ENCODE measurements around the gene PPP2R5E. TPM values are rescaled to one million over a fixed set of nuclear protein-coding genes. Genes with fewer than 3 reads are reported as not detected.

PPP2R5E gene
- total RNA-seq, 1 experiment from 2014 or later = 45.0 TPM

- intact Hi-C loops (cut with micrococcal nuclease) = no loop called here
- no peaks in the 10 kb centered on the region; a peak in 1 of 4 replicates for H3K4me1 ChIP-seq (ENCODE audit: control insufficient read depth in 1 of 2, insufficient read depth in 2 of 2, low read length in 2 of 2)
- H4K20me1 ChIP-seq (ENCODE audit: insufficient read depth) = peaks cover 4% of the 10 kb centered on the region; the same call in 1 of the 2 replicates
- BruUV-seq (replicated peaks) = no TSS peak
- no peak overlapping the region for H2AFZ ChIP-seq (ENCODE audit: low read depth, low read length, poor library complexity, severe bottlenecking)
- H3K36me3 ChIP-seq (ENCODE audit: control insufficient read depth in 1 of 2, insufficient read depth in 2 of 2, low read length in 2 of 2) = no peaks in the 10 kb centered on the region
- ATAC-seq (no peak), DNase-seq (ENCODE audit: low read depth, low spot score) (no peak)
- H3K4me3 ChIP-seq (replicated peaks in 1 of 2; ENCODE audit: low read depth in 1 of 2, low read length in 2 of 2) = no peak overlapping the region
- ChIA-PET CTCF (interaction anchor here (1.0 to 1.3 kb wide), 2 partner anchors 27 to 43 kb away, joined by 3 read pairs; no protein-coding TSS in a partner anchor), POLR2A (no interaction called here), RAD21 (ENCODE audit: low non-redundant PET in 1 of 2, low total read pairs in 2 of 2, uncharacterized antibody in 2 of 2, unreplicated experiment in 2 of 2) (no interaction called here)
- H3K27ac ChIP-seq (ENCODE audit: low read depth, low read length) = no peak overlapping the region
- H3K9me2 ChIP-seq (ENCODE audit: insufficient read depth) = no peaks in the 10 kb centered on the region
- TF ChIP-seq CEBPB (IDR thresholded peaks at IDR 0.05; ENCODE audit: low read depth) (no peak), FOSL1 (IDR thresholded peaks at IDR 0.05; ENCODE audit: low read depth) (no peak), EGR1 (IDR thresholded peaks at IDR 0.05; ENCODE audit: low read depth) (no peak), TCF7L2 (IDR thresholded peaks at IDR 0.05; ENCODE audit: borderline replicate concordance, extremely low read depth, insufficient read depth, insufficient read length) (no peak), POLR2AphosphoS5 (IDR thresholded peaks at IDR 0.05; ENCODE audit: low read depth, low read length) (no peak)
- TF ChIP-seq, protein P1, sequence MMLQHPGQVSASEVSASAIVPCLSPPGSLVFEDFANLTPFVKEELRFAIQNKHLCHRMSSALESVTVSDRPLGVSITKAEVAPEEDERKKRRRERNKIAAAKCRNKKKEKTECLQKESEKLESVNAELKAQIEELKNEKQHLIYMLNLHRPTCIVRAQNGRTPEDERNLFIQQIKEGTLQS (IDR thresholded peaks at IDR 0.05) = no peak
- no peak overlapping the region for H3K9ac ChIP-seq (ENCODE audit: low read length)
- no peaks in the 10 kb centered on the region for H3K27me3 ChIP-seq (ENCODE audit: insufficient read depth, low read length)
- H3K9me3 ChIP-seq (ENCODE audit: control insufficient read depth in 1 of 2, insufficient read depth in 1 of 2, low read depth in 1 of 2, low read length in 2 of 2) = no peaks in the 10 kb centered on the region
- H3K79me2 ChIP-seq (ENCODE audit: insufficient read depth, low read length) = peaks cover 69% of the 10 kb centered on the region
- H3K4me2 ChIP-seq (ENCODE audit: low read length) = no peak overlapping the region
Observed at GRCh38 chr14:63432228-63432627, 110.9 kb downstream of the PPP2R5E start.

DNA sequence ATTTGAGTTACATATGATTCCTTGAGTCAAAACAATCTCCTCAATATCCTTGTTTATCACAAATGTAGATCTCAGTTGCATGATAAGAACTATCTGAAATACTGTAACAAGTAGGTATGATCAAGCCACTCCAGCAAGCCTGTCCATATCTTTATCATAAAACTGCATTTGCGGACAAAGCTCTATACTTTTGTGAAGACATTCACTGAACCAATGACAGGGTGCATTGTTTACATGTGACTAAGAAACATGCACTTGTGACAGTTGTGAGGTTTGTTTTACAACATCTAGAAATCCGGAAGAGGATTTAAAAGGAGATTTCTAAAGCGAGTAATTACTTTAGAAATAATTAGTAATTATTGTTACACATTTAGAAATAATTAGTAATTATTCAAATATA is 111.7 kb downstream of the PPP2R5E start:
- BruUV-seq (replicated peaks) = no TSS peak
- H4K20me1 ChIP-seq (ENCODE audit: insufficient read depth) = peaks cover 4% of the 10 kb centered on the region; the same call in 1 of the 2 replicates
- no peak overlapping the region for H3K27ac ChIP-seq (ENCODE audit: low read depth, low read length)
- no peak overlapping the region for H3K9ac ChIP-seq (ENCODE audit: low read length)
- no peaks in the 10 kb centered on the region for H3K9me2 ChIP-seq (ENCODE audit: insufficient read depth)
- H3K27me3 ChIP-seq (ENCODE audit: insufficient read depth, low read length) = no peaks in the 10 kb centered on the region
- H2AFZ ChIP-seq (ENCODE audit: low read depth, low read length, poor library complexity, severe bottlenecking) = no peak overlapping the region
- no peaks in the 10 kb centered on the region for H3K4me1 ChIP-seq (ENCODE audit: control insufficient read depth in 1 of 2, insufficient read depth in 2 of 2, low read length in 2 of 2)
- no peak overlapping the region for H3K4me2 ChIP-seq (ENCODE audit: low read length)
- intact Hi-C loops (cut with micrococcal nuclease) = no loop called here
- ChIA-PET POLR2A (no interaction called here), RAD21 (ENCODE audit: low non-redundant PET in 1 of 2, low total read pairs in 2 of 2, uncharacterized antibody in 2 of 2, unreplicated experiment in 2 of 2) (interaction anchor here in 1 of 2 experiments (0.7 kb wide), 1 partner anchor 31 kb away, joined by 3 read pairs; no protein-coding TSS in a partner anchor), CTCF (interaction anchor here (1.0 kb wide), 1 partner anchor 42 kb away, joined by 3 read pairs; no protein-coding TSS in a partner anchor)
- H3K9me3 ChIP-seq (ENCODE audit: control insufficient read depth in 1 of 2, insufficient read depth in 1 of 2, low read depth in 1 of 2, low read length in 2 of 2) = no peaks in the 10 kb centered on the region
- peaks cover 62% of the 10 kb centered on the region for H3K79me2 ChIP-seq (ENCODE audit: insufficient read depth, low read length)
- H3K4me3 ChIP-seq (replicated peaks in 1 of 2; ENCODE audit: low read depth in 1 of 2, low read length in 2 of 2) = no peak overlapping the region
- no peak for ATAC-seq
- DNase-seq (ENCODE audit: low read depth, low spot score) = no peak
- no peaks in the 10 kb centered on the region for H3K36me3 ChIP-seq (ENCODE audit: control insufficient read depth in 1 of 2, insufficient read depth in 2 of 2, low read length in 2 of 2)
- TF ChIP-seq ZFX (IDR thresholded peaks at IDR 0.05) (no peak), POLR2AphosphoS5 (IDR thresholded peaks at IDR 0.05; ENCODE audit: low read depth, low read length) (no peak), RAD21 (IDR thresholded peaks at IDR 0.05; ENCODE audit: low read depth) (no peak), CBX3 (IDR thresholded peaks at IDR 0.05; ENCODE audit: low read depth) (no peak), SRF (IDR thresholded peaks at IDR 0.05; ENCODE audit: low read depth) (no peak), ELF1 (IDR thresholded peaks at IDR 0.05; ENCODE audit: borderline replicate concordance, low read depth) (no peak), POLR2A (IDR thresholded peaks at IDR 0.05; ENCODE audit: borderline replicate concordance, extremely low read depth, insufficient read depth, insufficient read length) (no peak), FOSL1 (IDR thresholded peaks at IDR 0.05; ENCODE audit: low read depth) (no peak), JUND (IDR thresholded peaks at IDR 0.05) (no peak), YY1 (IDR thresholded peaks at IDR 0.05; ENCODE audit: extremely low read depth, insufficient replicate concordance, low read depth, low read length) (no peak), TCF7L2 (IDR thresholded peaks at IDR 0.05; ENCODE audit: borderline replicate concordance, extremely low read depth, insufficient read depth, insufficient read length) (no peak), EZH2phosphoT487 (IDR thresholded peaks at IDR 0.05; ENCODE audit: borderline replicate concordance) (no peak), SP1 (IDR thresholded peaks at IDR 0.05; ENCODE audit: low read depth) (no peak), EGR1 (IDR thresholded peaks at IDR 0.05; ENCODE audit: low read depth) (no peak)
- TF ChIP-seq, protein P2, sequence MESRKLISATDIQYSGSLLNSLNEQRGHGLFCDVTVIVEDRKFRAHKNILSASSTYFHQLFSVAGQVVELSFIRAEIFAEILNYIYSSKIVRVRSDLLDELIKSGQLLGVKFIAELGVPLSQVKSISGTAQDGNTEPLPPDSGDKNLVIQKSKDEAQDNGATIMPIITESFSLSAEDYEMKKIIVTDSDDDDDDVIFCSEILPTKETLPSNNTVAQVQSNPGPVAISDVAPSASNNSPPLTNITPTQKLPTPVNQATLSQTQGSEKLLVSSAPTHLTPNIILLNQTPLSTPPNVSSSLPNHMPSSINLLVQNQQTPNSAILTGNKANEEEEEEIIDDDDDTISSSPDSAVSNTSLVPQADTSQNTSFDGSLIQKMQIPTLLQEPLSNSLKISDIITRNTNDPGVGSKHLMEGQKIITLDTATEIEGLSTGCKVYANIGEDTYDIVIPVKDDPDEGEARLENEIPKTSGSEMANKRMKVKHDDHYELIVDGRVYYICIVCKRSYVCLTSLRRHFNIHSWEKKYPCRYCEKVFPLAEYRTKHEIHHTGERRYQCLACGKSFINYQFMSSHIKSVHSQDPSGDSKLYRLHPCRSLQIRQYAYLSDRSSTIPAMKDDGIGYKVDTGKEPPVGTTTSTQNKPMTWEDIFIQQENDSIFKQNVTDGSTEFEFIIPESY (IDR thresholded peaks at IDR 0.05; ENCODE audit: extremely low read depth, insufficient replicate concordance, low read length) = no peak
